GM12891 (cell line): Measurements from ENCODE around the gene SENP5.
"Not testable (repeated sequence)": the region's sequence is repeated elsewhere in the genome, so short reads cannot be mapped to it uniquely, and the experiment has no call there.

Experiments used
- PAX5 ChIP-seq: IDR thresholded peaks from 2 replicates; pipeline ENCODE4 v1.6.1; 2011; ENCODE audit warnings: low read length, moderate library complexity, mild to moderate bottlenecking; ENCODE audit not compliant: insufficient read depth, severe bottlenecking
- POLR2A ChIP-seq: IDR thresholded peaks from 2 replicates; pipeline ENCODE4 v1.6.1; 2011; ENCODE audit warnings: low read depth, low read length, control low read depth
- POLR2AphosphoS5 ChIP-seq: IDR thresholded peaks from 2 replicates; pipeline ENCODE4 v1.6.1; 2011; ENCODE audit warnings: low read depth, low read length, control low read depth
- POU2F2 ChIP-seq: IDR thresholded peaks from 2 replicates; pipeline ENCODE4 v1.6.1; 2011; ENCODE audit warnings: low read depth, mild to moderate bottlenecking, control low read depth, low read length, moderate library complexity
- SPI1 ChIP-seq: IDR thresholded peaks from 2 replicates; pipeline ENCODE4 v1.6.1; 2011; ENCODE audit warnings: low read depth, low read length, control low read depth
- TAF1 ChIP-seq: IDR thresholded peaks from 2 replicates; pipeline ENCODE4 v1.6.1; 2011; ENCODE audit warnings: low read depth, low read length, control low read depth

GRCh38 chr3:196863000-196863399 lies 4.7 kb upstream of the SENP5 start:
- not testable (repeated sequence) for TF ChIP-seq POLR2A, TAF1, POU2F2, POLR2AphosphoS5, SPI1, PAX5
